Measurements from ENCODE around the gene CFAP299.

- no peak for TF ChIP-seq YY1 (IDR thresholded peaks at IDR 0.05; ENCODE audit: low read depth)
- no peak for TF ChIP-seq TAF1 (IDR thresholded peaks at IDR 0.05; ENCODE audit: low read depth)
- TF ChIP-seq TCF12 (IDR thresholded peaks at IDR 0.05; ENCODE audit: low read depth): no peak
- TF ChIP-seq RAD21 (IDR thresholded peaks at IDR 0.05; ENCODE audit: low read depth): no peak
- TF ChIP-seq, protein P1, sequence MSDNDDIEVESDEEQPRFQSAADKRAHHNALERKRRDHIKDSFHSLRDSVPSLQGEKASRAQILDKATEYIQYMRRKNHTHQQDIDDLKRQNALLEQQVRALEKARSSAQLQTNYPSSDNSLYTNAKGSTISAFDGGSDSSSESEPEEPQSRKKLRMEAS (IDR thresholded peaks at IDR 0.05): no peak
Observed at GRCh38 chr4:80324171-80324570, 11.4 kb upstream of the CFAP299 start.

Measured in Ishikawa (cell line).